Right lobe of liver (tissue), 4 donors: ENCODE data around the gene FLT1.

Experiments
- POLR2A ChIP-seq: fragments of 450-650 bp; IDR thresholded peaks from one replicate; pipeline ENCODE4 v1.6.1; 2017; ENCODE audit warnings: antibody characterized with exemption, mild to moderate bottlenecking
- TF ChIP-seq, protein P1 (sequence below), 4 donors: fragments of 200-600 bp in 3 of 4; fragments of 450-650 bp in 1 of 4; IDR thresholded peaks; one replicate each; pipeline versions ENCODE4 v1.5.1 to v1.8.0; 2016 to 2022; ENCODE audit warnings: antibody characterized with exemption in 4 of 4, mild to moderate bottlenecking in 2 of 4
- donor health status: DM: no; HTN: no; CAD: no.
- donor health status: DM: no; HTN: no; CAD: no.
- donor health status: DM: no; HTN: yes; CAD: no.

DNA sequence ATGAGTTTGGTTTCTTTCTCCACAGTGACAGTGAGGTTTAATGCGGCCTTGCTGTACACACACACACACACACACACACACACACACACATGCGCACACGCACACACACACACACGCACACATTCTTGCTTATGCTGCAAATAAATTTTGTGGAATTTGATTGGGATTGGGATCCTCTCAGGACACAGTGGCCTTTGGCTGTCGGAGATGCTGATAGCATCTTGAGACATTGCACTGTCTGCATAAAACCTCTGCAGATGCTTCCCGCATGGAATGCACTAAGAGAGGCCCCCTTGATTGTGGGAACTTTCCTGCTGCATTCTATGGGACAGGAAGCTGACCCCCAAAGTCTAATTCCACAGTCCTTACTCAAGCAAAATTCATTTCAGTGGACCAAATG is 145.6 kb downstream of the FLT1 start:
- TF ChIP-seq, protein P1, sequence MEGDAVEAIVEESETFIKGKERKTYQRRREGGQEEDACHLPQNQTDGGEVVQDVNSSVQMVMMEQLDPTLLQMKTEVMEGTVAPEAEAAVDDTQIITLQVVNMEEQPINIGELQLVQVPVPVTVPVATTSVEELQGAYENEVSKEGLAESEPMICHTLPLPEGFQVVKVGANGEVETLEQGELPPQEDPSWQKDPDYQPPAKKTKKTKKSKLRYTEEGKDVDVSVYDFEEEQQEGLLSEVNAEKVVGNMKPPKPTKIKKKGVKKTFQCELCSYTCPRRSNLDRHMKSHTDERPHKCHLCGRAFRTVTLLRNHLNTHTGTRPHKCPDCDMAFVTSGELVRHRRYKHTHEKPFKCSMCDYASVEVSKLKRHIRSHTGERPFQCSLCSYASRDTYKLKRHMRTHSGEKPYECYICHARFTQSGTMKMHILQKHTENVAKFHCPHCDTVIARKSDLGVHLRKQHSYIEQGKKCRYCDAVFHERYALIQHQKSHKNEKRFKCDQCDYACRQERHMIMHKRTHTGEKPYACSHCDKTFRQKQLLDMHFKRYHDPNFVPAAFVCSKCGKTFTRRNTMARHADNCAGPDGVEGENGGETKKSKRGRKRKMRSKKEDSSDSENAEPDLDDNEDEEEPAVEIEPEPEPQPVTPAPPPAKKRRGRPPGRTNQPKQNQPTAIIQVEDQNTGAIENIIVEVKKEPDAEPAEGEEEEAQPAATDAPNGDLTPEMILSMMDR (IDR thresholded peaks at IDR 0.05): no peak
- TF ChIP-seq POLR2A: no peak
